SJCRH30 (cell line): ENCODE measurements around the gene CRTAC1. TPM values are rescaled to one million over a fixed set of nuclear protein-coding genes. Genes with fewer than 3 reads are reported as not detected.

Source experiments
- DNase-seq, 2 experiments: peaks; one replicate each; pipeline ENCODE4 v3.0.0-alpha.2; 2015 to 2020
- H3K27ac ChIP-seq: fragments of 250-450 bp; sonication (Bioruptor Pico); 2 replicates; pipeline ENCODE4 v1.5.1; 2020; ENCODE audit warnings: mild to moderate bottlenecking, moderate library complexity
- H3K27me3 ChIP-seq: fragments of 250-450 bp; sonication (Bioruptor Pico); 2 replicates; pipeline ENCODE4 v1.5.1; 2020; ENCODE audit warnings: mild to moderate bottlenecking, moderate library complexity
- H3K36me3 ChIP-seq: fragments of 250-450 bp; sonication (Bioruptor Pico); 2 replicates; pipeline ENCODE4 v1.5.1; 2020; ENCODE audit warnings: mild to moderate bottlenecking, moderate library complexity
- H3K4me1 ChIP-seq: fragments of 250-450 bp; sonication (Bioruptor Pico); 2 replicates; pipeline ENCODE4 v1.5.1; 2020; ENCODE audit warnings: mild to moderate bottlenecking, moderate library complexity
- H3K4me3 ChIP-seq: fragments of 250-450 bp; sonication (Bioruptor Pico); 2 replicates; pipeline ENCODE4 v1.5.1; 2020; ENCODE audit warnings: mild to moderate bottlenecking, moderate library complexity
- H3K9me3 ChIP-seq: fragments of 250-450 bp; sonication (Bioruptor Pico); replicated peaks from 2 replicates; pipeline ENCODE4 v1.5.1; 2020; ENCODE audit warnings: mild to moderate bottlenecking, moderate library complexity
- total RNA-seq: library from RNA; depleted of rRNA; stranded (reverse); fragments of >200 nt; shearing (Covaris generic); gene quantifications from 2 replicates; pipeline ENCODE4 v1.2.3, GENCODE V29; 2014

Gene CRTAC1
- total RNA-seq, 1 experiment from 2014 or later, result not detected

DNA sequence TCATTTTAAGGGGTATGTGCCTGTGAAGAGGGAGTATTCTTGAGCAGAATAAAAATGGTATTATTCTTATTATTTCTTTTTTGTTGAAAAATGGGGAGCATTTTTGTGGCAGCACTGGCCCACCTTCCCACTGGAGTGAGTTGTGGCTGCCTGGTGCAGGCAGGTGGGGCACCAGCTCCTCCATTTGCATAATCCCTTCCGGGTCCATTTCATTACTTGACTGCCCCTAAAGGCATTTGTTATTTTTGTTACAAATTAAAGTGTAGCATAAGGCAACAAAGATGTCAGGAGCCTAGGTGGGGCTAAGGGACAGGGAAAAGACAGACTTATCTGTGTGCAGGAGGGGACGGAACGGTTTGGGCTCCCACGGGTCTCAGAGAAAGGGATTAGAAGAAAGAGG lies 154.0 kb downstream of the CRTAC1 start:
- no peak for DNase-seq
- Histone ChIP-seq H3K4me3 (no peak overlapping the region), H3K9me3 (no peaks in the 10 kb centered on the region), H3K4me1 (no peaks in the 10 kb centered on the region; the same call in 1 of the 2 replicates), H3K27ac (no peak overlapping the region), H3K27me3 (peaks cover 9% of the 10 kb centered on the region), H3K36me3 (no peaks in the 10 kb centered on the region)

DNA sequence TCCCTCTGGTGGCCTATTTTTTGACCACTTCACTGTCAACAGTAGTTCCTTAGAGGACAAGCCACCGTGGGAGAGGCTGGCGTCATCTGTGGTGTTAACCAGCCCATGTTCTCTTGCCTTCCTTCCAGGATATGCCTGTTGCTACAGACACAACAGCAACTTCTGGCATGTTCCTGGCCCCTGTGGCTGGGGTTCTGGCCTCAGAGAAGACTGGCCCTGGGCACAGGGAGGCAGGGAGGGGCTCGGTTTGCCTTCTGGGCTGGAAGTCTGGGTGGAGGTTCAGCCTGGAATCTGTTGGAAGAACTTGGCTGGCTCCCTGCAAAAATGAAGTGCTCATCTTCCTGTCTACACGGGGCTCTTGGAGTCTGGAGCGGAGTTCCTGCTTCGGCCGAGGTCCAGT lies 155.0 kb downstream of the CRTAC1 start:
- Histone ChIP-seq H3K4me1 (no peaks in the 10 kb centered on the region), H3K9me3 (no peaks in the 10 kb centered on the region), H3K4me3 (no peak overlapping the region), H3K27ac (no peak overlapping the region), H3K36me3 (no peaks in the 10 kb centered on the region), H3K27me3 (peaks cover 9% of the 10 kb centered on the region)
- DNase-seq, result no peak

- Histone ChIP-seq H3K4me1 (peaks cover 4% of the 10 kb centered on the region; the same call in 1 of the 2 replicates), H3K36me3 (no peaks in the 10 kb centered on the region), H3K27ac (no peak overlapping the region), H3K4me3 (no peak overlapping the region), H3K9me3 (no peaks in the 10 kb centered on the region), H3K27me3 (peaks cover 12% of the 10 kb centered on the region)
- no peak for DNase-seq
Observed at GRCh38 chr10:97874332-97874731, 156.1 kb downstream of the CRTAC1 start.

GRCh38 chr10:97873569-97873968 lies 156.9 kb downstream of the CRTAC1 start:
- Histone ChIP-seq H3K9me3 (no peaks in the 10 kb centered on the region), H3K36me3 (no peaks in the 10 kb centered on the region), H3K4me1 (peaks cover 11% of the 10 kb centered on the region), H3K27me3 (peaks cover 12% of the 10 kb centered on the region), H3K27ac (no peak overlapping the region), H3K4me3 (no peak overlapping the region)
- DNase-seq, result no peak

GRCh38 chr10:97870990-97871389 lies 159.4 kb downstream of the CRTAC1 start:
- Histone ChIP-seq H3K36me3 (no peaks in the 10 kb centered on the region), H3K27me3 (peaks cover 12% of the 10 kb centered on the region), H3K27ac (no peak overlapping the region), H3K4me3 (no peak overlapping the region), H3K9me3 (no peaks in the 10 kb centered on the region), H3K4me1 (peaks cover 12% of the 10 kb centered on the region)
- no peak for DNase-seq

DNA sequence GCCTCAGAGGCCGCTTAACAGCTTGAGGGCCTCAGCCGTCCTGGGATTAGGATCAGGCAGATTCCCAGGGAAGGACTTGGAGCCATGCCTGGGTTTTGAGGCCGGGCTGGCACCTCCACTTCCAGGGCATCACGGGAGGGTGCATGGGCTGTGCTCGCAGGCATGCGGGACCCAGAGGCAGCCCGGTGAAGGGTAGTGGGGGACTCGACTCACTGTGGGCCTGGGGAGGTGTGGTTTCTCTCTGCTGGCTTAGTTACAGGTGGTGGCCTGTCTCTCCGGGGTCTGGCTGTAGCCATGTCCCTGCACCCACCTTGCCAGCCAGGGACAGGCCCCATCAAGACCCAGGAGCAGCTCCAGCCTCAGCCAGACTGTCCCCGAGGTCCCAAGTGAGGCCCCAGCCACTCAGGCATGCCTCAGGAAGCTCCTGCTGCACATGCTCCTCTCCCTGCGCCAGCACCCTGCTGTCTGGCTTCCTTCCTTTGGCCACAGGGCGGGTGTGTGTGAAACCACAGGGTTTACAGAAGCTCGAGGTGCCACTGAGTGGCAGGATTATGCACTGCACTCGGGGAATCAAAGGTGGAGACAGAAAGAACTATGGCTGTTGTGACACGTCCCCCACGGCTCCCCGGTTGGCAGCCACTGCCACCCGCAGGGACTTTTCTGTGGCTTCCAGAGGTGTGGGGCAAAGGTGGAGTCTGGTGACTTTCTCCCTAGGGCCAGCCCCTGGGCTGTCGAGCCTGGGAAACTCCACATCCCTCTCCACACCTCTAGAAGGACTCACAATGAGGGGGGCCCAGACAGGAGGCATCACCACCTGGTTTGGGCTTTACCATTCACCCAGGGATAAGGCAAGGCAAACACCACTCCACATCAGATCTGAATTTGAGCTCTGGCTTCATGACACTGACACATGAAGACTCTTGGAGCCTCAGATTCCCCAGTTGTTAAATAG lies 161.1 kb downstream of the CRTAC1 start:
- H3K36me3 ChIP-seq, result no peaks in the 10 kb centered on the region
- H3K27ac ChIP-seq, result no peak overlapping the region; the same call in 1 of the 2 replicates
- peaks cover 12% of the 10 kb centered on the region for H3K27me3 ChIP-seq
- H3K4me1 ChIP-seq, result peaks cover 12% of the 10 kb centered on the region
- no peak overlapping the region for H3K4me3 ChIP-seq
- no peaks in the 10 kb centered on the region for H3K9me3 ChIP-seq
- peak; percentile 93 to 95 for DNase-seq

GRCh38 chr10:97868134-97868685 lies 162.2 kb downstream of the CRTAC1 start:
- H3K27me3 ChIP-seq, result peaks cover 5% of the 10 kb centered on the region; the same call in 1 of the 2 replicates
- H3K9me3 ChIP-seq, result no peaks in the 10 kb centered on the region
- no peak overlapping the region for H3K27ac ChIP-seq
- no peaks in the 10 kb centered on the region for H3K36me3 ChIP-seq
- no peak for DNase-seq
- no peak overlapping the region for H3K4me3 ChIP-seq
- H3K4me1 ChIP-seq, result peaks cover 12% of the 10 kb centered on the region

DNA sequence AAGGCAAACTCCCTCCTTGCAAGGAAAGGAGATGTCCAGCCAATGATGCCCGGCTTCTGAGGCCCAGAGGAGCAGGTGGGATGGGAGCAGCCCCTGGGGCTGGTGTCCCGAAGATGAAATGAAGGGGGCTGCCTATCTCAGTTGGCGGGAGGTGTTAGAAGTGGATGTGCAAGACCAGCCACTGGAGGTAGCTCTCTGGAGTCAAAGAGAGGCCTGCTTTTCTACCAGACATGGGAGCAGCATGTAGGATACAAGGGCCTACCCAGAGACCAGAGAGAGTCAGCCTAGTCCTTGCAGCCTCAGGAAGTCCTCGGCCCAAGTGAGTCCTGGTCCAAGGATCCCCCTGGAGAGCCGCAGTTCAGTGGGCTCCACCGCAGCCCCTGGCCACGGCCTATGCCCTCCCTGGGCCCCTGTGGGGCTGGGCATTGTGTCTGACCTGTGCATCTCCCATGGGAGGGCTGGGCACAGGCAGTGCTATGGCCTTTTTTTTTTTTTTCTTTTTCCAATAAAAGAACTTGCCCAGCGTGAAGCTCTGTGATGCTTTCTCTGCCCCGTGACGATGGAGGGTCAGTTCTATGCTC lies 163.1 kb downstream of the CRTAC1 start:
- 0 out of 2 replicates have a peak, but pooled peaks cover 3% of the 10 kb centered on the region for H3K27me3 ChIP-seq
- H3K27ac ChIP-seq, result no peak overlapping the region
- H3K4me3 ChIP-seq, result no peak overlapping the region
- peaks cover 12% of the 10 kb centered on the region for H3K4me1 ChIP-seq
- H3K9me3 ChIP-seq, result no peaks in the 10 kb centered on the region
- no peaks in the 10 kb centered on the region for H3K36me3 ChIP-seq
- no peak for DNase-seq

GRCh38 chr10:97866524-97867219 lies 163.7 kb downstream of the CRTAC1 start:
- peaks cover 14% of the 10 kb centered on the region for H3K4me1 ChIP-seq

GRCh38 chr10:97865488-97865887 lies 164.9 kb downstream of the CRTAC1 start:
- Histone ChIP-seq H3K27ac (no peak overlapping the region), H3K9me3 (no peaks in the 10 kb centered on the region), H3K36me3 (no peaks in the 10 kb centered on the region), H3K4me1 (peaks cover 19% of the 10 kb centered on the region), H3K4me3 (no peak overlapping the region), H3K27me3 (0 out of 2 replicates have a peak, but pooled peaks cover 3% of the 10 kb centered on the region)
- no peak for DNase-seq

More at GRCh38 chr10:97866524-97867219, 163.7 kb downstream of the CRTAC1 start:
- no peak overlapping the region for H3K27ac ChIP-seq
- DNase-seq, result no peak
- no peaks in the 10 kb centered on the region for H3K9me3 ChIP-seq
- H3K4me3 ChIP-seq, result no peak overlapping the region
- 0 out of 2 replicates have a peak, but pooled peaks cover 3% of the 10 kb centered on the region for H3K27me3 ChIP-seq
- H3K36me3 ChIP-seq, result no peaks in the 10 kb centered on the region

GRCh38 chr10:97863808-97864207 lies 166.6 kb downstream of the CRTAC1 start:
- H3K27ac ChIP-seq, result no peak overlapping the region
- no peak overlapping the region for H3K4me3 ChIP-seq
- no peaks in the 10 kb centered on the region for H3K36me3 ChIP-seq
- peaks cover 11% of the 10 kb centered on the region for H3K4me1 ChIP-seq
- no peaks in the 10 kb centered on the region for H3K27me3 ChIP-seq
- no peaks in the 10 kb centered on the region for H3K9me3 ChIP-seq
- no peak for DNase-seq

DNA sequence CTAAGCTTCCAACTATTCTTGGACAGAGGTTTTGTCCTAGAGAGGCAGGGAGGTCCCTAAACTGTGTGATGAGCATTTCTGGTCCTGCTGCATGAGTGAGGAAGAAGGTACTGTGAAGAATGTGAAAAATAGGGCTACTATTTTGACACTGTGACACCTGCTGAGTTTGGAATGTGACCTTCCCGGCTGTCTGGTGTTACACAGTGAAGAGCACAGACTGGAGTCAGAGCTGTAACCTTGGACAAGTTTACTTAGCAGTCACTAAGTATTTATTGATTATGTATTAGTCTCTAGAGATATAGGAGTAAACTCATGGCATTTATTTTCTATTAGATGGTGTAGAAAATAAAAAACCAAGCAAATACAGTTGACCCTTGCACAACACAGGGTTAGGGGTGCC lies 168.5 kb downstream of the CRTAC1 start:
- Histone ChIP-seq H3K9me3 (no peaks in the 10 kb centered on the region), H3K4me1 (peaks cover 7% of the 10 kb centered on the region), H3K36me3 (no peaks in the 10 kb centered on the region), H3K27me3 (no peaks in the 10 kb centered on the region), H3K27ac (no peak overlapping the region), H3K4me3 (no peak overlapping the region)
- no peak for DNase-seq

GRCh38 chr10:97861097-97861750 lies 169.2 kb downstream of the CRTAC1 start:
- DNase-seq, result peak; percentile 68 to 77
- H3K27me3 ChIP-seq, result no peaks in the 10 kb centered on the region
- H3K9me3 ChIP-seq, result no peaks in the 10 kb centered on the region

DNA sequence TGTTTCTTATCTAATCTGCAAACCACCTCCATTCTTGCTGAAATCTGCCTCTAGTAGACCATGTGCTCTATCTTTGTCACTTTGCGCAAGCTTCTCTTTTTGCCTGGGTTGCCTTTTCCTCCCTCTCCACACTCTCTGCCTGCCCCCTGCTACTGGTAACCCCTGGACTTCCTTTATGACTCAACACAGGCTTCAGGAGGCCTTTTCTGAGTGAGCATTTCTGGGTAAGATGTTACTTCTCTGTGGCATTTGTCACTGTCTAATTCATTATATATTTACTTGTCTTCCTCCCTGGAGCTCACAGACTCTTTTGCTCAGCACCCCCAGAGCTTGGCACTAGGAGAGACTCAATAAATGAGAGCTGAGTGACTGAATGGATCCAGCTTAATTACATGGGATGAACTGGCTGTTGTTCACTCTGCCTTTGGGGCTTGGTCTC lies 172.4 kb downstream of the CRTAC1 start:
- H3K4me3 ChIP-seq, result no peak overlapping the region
- H3K9me3 ChIP-seq, result no peaks in the 10 kb centered on the region
- H3K36me3 ChIP-seq, result no peaks in the 10 kb centered on the region
- H3K27ac ChIP-seq, result no peak overlapping the region
- H3K27me3 ChIP-seq, result no peaks in the 10 kb centered on the region
- no peak for DNase-seq
- peaks cover 7% of the 10 kb centered on the region for H3K4me1 ChIP-seq

More at GRCh38 chr10:97861097-97861750, 169.2 kb downstream of the CRTAC1 start:
- H3K4me3 ChIP-seq, result no peak overlapping the region
- H3K36me3 ChIP-seq, result no peaks in the 10 kb centered on the region
- no peak overlapping the region for H3K27ac ChIP-seq
- H3K4me1 ChIP-seq, result peaks cover 7% of the 10 kb centered on the region
